HG03469 (cell line): ENCODE data around the gene MRPL20.

Source experiments
- ATAC-seq: cut with Tn5 transposase; IDR thresholded peaks from one replicate; pipeline ENCODE4 v1.9.1; 2021; ENCODE audit warnings: mild to moderate bottlenecking, moderate library complexity, moderate number of reproducible peaks; ENCODE audit not compliant: unreplicated experiment

Gene MRPL20

DNA sequence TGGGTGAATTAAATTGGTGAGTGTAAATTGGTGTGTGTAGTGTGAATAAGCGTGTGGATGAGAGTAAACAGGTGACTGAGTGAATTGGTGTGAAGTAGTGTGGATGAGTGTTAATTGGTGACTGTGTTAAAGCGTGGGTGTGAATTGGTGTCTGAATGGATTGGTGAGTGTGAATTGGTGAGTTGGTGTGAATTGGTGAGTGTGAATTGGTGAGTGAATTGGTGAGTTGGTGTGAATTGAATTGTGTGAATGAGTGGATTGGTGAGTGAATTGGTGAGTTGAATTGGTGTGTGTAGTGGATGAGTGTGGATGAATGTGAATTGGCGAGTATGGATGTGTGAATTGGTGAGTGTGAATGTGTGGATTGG is 40.4 kb downstream of the MRPL20 start:
- ATAC-seq, result no peak

DNA sequence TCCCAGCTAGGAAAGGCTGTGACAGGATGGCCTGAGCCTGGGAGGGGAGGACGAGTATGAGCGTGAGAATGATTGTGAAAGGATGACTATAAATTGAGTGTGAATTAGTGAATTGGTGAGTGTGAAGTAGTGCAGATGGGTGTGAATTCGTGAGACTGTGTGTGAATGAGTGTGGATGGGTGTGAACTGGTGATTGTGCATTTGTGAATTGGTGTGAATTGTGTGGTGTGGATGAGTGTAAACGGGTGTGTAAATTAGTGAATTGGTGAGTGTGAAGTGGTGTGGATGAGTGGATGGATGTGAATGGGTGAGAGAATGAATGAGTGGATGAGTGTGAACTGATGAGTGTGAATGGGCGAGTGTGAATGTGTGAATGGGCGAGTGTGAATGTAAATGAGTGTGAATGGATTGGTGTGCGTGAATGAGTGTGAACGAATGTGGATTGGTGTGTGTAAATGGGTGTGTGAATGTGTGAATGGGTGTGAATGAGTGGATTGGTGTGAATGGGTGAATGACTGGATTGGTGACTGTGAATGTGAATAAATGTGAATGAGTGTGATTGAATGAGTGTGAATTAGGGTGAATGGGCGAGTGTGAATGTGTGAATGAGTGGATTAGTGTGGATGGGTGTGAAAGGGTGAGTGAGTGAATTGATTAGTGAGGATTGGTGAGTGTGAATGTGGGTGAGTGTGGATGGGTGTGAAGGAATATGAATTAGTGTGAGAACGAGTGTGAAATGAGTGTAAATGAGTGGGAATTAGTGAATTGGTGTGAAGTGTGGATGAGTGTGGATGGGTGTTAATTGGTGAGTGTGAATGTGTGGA is 41.0 kb downstream of the MRPL20 start:
- no peak for ATAC-seq

DNA sequence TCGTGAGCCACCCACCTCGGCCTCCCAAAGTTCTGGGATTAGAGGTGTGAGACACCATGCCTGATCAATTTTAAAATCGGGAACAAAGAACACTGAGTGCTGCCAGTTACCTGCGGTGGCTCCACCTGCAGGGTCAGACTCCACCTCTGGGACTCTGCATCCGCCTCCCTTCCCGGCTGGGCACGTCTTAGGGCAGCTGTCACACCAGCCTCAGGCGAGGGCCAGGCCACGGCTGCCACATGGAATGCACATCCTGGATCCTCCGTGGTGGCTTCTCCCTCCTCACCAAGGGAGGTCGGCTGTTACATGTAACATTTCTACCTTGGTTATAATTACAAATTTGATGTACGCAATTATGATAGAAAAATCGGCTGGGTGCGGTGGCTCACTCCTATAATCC is 42.8 kb downstream of the MRPL20 start:
- ATAC-seq, result no peak

DNA sequence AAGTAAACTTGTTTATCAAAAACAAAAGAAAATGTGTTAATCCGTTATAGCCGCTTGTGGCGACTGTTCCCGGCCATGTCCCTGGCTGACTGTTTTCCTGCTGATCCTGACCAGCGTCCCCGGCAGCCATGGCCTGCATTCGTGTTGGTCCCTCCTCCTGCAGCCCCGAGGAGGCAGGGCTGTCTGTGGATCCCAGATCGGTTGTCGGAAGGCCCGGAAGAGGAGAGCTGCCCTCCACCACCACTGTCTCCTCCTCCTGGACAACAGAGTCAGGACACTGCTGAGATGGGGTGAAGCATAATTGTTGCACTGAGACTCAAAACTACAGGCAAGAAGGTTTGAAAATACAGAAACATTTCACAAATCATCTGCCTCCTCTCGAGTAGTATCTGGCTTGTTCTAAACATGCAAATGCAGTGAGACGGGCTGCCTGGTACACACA is 45.1 kb downstream of the MRPL20 start:
- ATAC-seq, result no peak

DNA sequence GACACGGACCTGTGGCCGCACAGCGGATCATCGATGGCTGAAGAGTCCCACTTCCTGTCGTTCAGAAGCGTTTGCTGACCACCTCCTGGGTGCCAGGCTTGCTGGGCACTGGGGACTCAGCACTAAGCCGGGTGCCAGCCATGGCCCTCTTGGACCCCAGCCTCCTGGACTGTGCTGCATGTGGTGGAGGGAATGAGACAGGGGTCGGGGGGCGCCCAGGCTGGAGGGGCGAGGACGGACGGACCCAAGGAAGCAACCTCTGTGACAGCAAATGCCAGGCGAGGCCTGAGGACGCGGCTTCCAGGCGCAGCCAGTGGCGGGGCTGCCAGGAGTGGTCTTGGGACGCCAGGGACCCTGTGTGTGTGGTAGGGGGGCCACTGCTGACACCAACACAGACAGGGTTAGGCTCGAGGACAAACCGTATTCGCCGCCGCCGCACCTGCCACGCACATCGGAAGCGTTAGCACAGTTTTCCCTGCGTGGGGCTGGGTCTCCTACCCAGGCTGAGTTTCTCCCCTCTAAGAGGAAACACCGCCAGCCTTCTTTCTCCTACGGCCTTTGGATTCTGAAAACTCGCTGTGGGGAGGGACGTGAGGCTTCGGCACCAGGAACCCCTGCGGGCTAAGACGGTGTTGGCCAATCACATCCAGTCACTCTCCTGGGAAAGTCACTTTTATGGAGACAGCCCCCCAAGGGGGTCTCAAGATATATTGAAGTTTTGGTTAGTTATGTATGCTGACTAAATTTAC is 45.7 kb downstream of the MRPL20 start:
- no peak for ATAC-seq

DNA sequence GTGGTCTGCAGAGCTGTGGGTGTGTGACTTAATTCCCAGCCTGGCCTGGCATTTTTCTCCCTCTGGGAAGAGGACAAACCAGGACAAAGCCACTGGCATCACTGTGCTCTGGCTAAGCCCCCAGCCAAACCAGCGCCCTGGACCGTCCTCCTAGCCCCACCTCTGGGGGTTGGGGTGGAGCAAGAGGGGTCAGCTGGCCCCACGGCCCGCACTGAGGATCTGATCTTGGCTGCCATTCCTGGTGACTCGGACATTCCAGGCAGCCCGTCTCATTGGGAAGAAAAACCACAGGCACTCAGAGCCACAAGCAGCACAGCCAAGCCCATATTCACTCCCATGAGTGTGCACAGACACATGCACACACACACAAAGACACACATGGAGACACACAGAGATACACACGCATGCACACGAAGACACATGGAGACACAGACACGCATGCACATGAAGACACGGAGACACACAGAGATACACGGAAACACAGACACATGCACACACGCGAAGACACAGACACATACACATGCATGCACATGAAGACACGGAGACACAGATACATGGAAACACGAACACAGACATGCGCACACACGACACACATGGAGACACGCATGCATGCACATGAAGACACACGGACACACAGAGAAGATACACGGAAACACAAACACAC is 46.5 kb downstream of the MRPL20 start:
- ATAC-seq, result no peak

DNA sequence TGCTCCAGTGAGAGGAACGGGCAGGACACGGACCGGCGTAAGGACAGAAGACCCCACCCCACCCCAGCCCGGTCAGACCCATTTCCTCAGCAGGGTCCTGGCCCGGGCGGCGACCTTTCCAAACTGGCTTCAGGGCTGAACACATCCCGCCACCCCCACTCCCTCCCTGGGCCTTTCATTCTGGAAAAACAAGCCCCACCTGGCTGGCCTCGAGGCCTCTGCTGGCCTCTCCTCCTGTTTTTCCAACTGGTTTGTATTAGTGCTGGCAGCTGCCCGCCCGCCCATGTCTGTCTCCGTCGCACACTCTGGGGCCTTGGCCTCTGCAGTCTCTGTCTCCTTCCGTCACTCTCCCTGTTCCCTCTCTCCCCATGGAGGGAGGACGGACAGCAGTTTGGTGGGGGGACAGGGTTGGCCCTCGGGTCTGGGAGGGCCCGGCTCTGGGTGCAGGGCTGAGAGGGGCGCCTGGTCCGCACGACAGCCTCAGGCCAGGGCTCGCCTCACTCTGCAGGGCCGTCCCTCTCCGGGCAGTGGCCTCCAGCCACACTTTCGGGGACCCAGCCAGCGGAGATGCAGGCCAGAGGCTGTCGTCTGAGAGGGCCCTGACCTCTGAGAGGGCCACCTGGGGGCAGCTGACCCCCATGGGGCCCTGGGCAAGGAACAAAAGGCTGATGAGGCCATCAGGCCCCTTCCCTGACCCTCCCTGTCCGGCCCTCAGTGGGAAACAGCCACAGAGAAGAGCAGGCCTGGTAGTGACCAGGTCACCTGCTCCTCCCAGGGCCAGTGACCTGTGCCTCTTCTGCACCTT is 47.2 kb downstream of the MRPL20 start:
- no peak for ATAC-seq

DNA sequence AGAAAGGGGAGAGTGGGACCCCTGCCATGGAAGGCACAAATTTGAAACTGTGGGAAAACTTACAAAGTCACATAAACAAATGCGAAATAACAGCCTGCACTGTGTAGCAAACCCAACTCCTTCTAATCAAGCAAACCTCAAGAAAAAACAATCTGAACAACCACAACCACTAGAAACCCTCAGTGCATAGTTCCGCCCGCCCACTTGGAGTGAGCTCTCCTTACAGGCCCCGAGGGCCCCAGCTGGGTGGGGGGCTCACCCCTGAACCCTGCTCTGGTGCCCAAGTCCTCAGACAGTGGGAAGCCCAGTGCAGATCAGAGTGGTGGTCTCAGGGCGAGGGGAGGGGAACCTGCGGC is 47.8 kb downstream of the MRPL20 start:
- no peak for ATAC-seq

DNA sequence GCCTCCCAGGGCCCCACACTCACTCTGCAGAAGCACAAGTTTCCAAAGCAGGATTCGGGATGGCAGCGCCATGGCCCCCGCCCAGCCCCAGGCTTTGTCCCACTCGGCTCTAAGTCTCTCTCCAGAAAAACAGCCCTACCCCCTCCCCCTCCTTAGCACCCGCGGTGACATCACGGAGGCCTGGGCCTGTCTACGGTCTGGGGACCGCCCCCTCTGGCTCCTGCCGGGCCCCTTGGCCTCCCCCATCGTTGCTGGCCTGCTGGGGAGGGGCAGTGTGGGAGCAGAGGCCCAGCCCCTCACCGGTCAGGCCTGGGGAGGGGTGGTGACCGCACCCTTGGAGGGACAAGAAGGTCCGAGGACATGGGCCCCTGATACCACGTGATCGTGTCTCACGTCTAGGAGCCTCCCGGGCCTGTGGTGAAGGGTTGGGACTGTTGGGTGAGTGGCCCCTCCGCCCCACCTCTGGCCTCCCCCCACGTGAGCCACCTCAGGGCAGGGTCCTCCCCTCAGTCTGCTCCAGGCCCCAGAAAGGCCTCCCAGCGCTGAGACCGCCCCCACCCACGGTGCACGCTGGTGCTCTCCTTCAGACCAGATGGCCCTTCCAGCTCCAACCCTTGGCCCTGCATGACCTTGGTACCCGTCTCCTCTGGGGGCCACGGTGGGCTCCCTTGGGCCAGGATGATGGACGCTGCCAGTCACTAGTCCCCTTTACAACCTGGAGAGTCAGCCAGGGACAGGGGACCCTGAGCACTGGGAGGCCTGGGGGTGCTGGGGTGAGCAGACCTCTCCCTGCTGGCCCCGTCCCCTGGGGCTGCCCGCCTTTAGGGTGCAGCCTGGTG is 48.4 kb downstream of the MRPL20 start, which contains the start of gene MXRA8:
Gene MXRA8 (minus strand): TSS at position 123 of the 839 bp plus-strand sequence. CDS start 51 bp downstream, at position 72.
- ATAC-seq, result no peak

DNA sequence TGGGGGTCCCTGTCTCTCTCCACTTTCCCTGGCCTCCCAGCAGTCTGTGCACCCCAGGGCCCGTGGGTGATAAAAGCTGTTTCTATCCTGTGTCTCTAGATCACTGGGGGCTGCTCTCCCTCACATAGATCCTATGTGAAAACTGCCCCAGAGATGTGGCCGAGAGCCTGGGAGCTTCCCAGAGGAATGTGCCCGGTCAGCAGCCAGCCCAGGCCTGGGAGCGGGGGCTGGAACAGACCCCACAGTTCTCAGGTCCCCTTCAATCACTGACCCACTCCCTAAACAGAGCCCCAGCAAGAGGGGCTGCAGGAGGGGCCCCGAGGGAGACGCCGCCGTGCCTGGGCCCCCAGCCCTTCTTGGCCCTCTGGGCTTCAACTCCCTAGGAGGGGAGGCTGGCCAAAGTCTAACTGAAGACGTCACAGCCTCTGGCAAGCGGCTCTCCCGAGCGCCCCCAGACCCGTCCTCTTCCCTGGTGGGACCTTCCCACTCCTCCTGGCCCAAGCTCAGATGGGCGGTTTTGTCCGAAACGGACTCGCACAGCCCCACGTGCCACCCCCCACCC is 49.1 kb downstream of the MRPL20 start:
- no peak for ATAC-seq

DNA sequence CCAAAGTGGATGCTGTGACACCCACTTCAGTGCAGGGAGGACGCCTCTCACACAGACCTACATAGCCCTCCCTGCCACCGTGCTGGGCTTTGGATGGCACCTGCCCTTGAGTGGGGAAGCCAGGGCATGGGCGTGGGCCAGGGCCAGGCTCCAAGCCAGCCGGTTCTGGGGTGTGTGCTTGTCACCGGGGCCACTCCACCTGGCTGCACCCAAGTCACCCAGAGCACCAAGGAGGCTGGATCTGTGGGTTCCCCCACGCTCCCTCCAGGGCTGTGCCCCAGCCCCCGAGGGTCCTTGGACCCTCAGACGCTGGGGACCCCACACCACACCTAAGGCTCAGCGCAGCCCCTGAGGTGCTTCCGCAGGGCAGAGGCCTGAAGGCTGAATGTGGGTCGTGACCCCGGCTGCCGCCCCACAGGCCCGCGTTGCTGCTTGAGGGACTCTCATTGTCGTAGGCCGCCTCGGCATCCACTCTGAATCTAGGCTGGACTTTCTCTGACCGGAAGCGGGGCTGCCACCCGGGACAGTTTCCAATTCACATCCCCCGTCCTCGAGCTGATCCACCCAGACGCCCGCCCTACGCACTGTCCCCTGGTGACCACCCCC is 50.2 kb downstream of the MRPL20 start:
- no peak for ATAC-seq

DNA sequence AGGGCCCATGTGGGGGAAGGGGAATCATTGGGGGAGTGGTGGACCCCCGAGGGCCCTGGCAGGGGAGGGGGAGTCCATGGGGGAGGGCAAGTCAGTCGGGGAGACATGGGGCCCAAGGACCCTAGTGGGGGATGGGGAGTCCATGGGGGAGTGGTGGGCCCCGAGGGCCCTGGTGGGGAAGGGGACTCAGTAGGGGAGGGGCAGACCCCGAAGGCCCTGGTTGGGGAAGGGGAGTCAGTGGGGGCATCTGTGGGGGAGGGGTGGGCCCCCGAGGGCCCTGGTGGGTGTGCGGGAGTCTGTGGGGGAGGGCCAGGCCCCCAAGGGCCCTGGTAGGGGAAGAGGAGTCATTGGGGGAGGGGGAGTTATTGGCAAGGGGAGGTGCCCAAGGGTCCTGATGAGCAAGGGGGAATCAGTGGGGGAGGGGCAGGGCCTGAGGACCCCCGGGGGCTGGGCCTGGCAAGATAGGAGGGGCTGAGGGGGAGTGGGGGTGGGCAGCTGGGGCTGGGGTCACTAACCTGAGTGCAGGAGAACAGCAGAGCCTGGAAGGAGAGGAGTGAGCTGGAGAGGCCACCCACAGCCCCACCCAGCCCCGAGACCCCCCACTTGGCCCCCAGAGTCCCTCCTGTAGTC is 50.8 kb downstream of the MRPL20 start:
- no peak for ATAC-seq

DNA sequence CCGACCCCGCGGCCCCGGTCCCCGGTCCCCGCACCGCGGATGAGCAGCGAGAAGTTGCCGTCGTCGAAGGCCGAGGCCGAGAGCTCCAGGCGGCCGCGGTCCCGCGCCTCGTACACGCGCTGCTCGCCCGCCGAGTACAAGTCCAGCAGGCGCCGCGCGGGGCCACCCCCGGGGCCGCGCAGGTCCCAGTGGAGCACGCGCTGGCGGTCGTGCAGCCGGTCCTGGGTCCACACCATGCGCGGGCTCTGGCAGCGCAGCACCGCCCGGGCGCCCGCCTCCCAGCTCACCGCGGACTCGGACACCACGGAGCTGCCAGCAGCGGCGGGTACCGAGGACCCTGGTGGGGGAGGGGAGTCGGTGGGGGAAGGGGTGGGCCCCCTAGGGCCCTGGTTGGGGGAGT is 51.7 kb downstream of the MRPL20 start:
- ATAC-seq, result no peak

DNA sequence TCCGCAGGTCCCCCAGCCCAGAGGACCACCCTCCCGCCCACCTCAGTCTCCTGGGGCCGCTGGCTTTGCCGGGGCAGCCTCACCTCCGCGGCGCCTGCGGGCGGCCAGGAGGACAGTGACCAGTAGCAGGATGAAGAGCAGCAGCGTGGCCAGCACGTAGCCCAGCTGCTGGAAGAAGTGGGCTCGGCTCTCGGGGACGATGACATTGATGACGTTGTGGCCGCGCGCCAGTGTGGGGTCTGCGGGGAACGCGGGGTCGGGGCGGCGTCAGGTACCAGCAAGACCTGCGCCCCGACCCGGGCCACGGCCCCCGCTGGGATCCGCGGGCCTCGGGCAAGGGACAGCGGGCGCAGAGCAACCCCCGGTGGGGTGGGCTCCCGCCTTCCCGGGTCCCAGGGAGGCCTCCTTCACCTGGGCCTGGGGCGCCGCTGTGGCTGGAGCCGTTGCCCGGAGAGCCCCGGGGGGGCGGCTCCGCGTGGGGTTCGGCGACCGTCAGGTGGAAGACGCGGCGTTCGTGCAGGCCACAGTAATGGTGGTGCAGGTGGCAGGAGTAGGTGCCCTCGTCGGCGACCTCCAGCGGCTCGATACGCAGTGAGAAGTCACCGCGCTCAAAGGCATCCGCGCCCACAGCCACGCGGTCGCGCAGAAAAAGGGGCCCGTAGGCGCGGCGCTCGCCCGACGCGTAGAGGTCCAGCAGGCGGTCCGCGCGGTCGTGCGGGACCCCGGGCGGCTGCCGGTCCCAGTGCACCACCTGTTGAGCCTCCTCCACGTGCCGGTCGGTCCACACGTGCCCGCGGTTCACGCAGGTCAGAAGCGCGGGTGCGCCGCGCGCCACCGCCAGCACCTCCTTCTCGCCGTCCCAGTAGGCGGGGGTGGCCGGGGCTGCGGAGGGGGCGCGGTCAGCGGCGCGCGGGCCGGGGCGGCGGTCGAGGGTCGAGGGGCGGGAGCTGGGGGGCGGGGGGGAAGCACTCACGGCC is 52.5 kb downstream of the MRPL20 start:
- ATAC-seq, result no peak

DNA sequence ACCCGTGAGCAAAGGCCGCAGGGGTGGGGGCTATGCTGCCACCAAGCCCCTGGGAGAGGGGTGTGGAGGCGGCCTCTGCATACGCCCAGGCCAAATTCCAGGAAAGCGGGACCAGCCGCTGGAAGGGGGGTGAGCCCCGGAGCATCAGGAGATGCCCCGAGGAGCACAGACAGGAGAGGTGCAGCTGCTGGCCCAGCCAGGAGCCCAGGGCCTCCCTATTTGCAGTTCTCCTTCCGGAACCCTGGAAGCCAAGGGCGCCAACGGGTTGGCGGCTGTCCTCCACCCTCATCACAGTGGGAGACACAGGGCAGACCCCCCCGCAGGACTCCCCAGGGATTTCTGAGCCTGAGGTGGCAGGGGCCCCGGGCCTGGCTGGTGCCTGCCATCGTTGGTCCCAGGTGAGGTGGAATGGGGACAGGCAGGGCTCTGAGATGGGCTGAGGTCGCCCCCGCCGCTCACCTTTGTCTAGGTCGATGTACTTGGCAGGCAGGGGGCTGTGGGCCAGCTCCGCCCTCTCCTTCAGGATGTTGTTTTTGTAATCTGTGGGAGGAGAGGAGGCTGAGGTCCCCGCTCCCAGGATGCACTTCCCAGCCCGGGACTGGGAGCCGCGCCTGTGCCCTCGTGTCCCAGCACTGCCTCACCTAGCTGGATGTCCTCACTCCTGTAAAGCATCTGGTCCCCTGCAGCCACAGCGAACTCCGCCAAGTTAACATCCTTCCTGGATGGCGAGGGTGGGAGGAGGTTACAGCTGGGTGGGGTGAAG is 53.5 kb downstream of the MRPL20 start:
- ATAC-seq, result no peak

DNA sequence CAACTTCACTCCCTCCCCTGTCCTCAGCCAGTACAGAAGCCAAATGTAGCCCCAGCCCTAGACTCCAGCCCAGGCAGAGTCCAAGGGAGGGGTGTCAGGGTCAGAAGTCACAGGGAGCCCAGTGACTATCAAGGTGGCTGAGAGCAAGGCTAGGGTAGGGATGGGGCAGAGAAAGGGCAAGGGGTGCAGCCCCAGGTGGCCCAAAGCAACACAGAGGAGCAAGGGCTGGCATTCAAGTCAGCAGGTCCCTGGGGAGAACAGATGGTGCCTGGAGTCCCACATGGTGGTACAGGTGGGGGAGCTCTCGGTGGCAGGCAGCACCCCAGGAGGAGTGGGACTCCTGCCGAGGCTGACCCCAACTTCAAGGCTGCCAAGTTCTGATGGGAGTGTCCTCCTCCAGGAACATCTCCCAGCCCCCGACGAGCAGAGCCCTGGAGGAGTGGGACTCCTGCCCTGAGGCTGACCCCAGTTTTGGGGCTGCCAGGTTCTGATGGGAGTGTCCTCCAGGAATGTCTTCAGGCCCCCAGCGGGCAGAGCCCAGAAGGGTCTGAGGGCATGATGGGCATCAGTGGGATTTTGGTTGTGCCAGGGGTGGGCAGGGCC is 54.2 kb downstream of the MRPL20 start:
- ATAC-seq, result no peak
